IPS-18c (cell line): ENCODE data around the gene RO60.
"Not testable (repeated sequence)": the region's sequence is repeated elsewhere in the genome, so short reads cannot be mapped to it uniquely, and the experiment has no call there.

Experiments used
- H3K4me3 ChIP-seq: 2 replicates; pipeline ENCODE4 v1.7.0; 2013; ENCODE audit warnings: low read depth, mild to moderate bottlenecking, low read length, moderate library complexity; ENCODE audit not compliant: insufficient read depth
- H3K9me3 ChIP-seq: one replicate; pipeline ENCODE4 v1.6.1; 2013; ENCODE audit warnings: mild to moderate bottlenecking, low read length, moderate library complexity; ENCODE audit not compliant: control insufficient read depth, insufficient read depth

RO60 gene

GRCh38 chr1:193059282-193060114, at the start of gene RO60, which contains the start of gene UCHL5:
Gene RO60, plus strand, starts transcription at chr1:193059612. Its CDS starts 9,443 bp downstream, at chr1:193069055.
Gene UCHL5, minus strand, starts transcription at chr1:193059360. Its CDS starts 100 bp downstream, at chr1:193059260.
- Histone ChIP-seq H3K9me3 (no peaks in the 10 kb centered on the region), H3K4me3 (peak within 1 kb of the TSS; percentile 96)

- Histone ChIP-seq H3K4me3 (no peak overlapping the region), H3K9me3 (no peaks in the 10 kb centered on the region)
These were observed 48.0 kb upstream of the RO60 start for GRCh38 chr1:193011406-193011805.

GRCh38 chr1:193013005-193013404, 46.4 kb upstream of the RO60 start:
- H3K9me3 ChIP-seq: no peaks in the 10 kb centered on the region

GRCh38 chr1:193013707-193014106, 45.7 kb upstream of the RO60 start:
- Histone ChIP-seq H3K4me3 (no peak overlapping the region), H3K9me3 (no peaks in the 10 kb centered on the region)

More at GRCh38 chr1:193013005-193013404, 46.4 kb upstream of the RO60 start:
- H3K4me3 ChIP-seq: no peak overlapping the region

- no peak overlapping the region for H3K4me3 ChIP-seq
- no peaks in the 10 kb centered on the region for H3K9me3 ChIP-seq
These were observed 45.0 kb upstream of the RO60 start for GRCh38 chr1:193014400-193014799.

- Histone ChIP-seq H3K4me3 (no peak overlapping the region), H3K9me3 (no peaks in the 10 kb centered on the region)
These were observed 42.6 kb upstream of the RO60 start for GRCh38 chr1:193016788-193017187.

GRCh38 chr1:193019442-193020026, 39.9 kb upstream of the RO60 start:
- Histone ChIP-seq H3K9me3 (no peaks in the 10 kb centered on the region), H3K4me3 (no peak overlapping the region)

GRCh38 chr1:193025218-193025617, 34.2 kb upstream of the RO60 start:
- H3K9me3 ChIP-seq: no peaks in the 10 kb centered on the region
- H3K4me3 ChIP-seq: no peak overlapping the region

- Histone ChIP-seq H3K9me3 (no peaks in the 10 kb centered on the region), H3K4me3 (no peak overlapping the region)
These were observed 29.1 kb upstream of the RO60 start for GRCh38 chr1:193030280-193030679.

- no peak overlapping the region for H3K4me3 ChIP-seq
- no peaks in the 10 kb centered on the region for H3K9me3 ChIP-seq
These were observed 28.0 kb upstream of the RO60 start for GRCh38 chr1:193031431-193031830.

- not testable (repeated sequence) for H3K9me3 ChIP-seq, H3K4me3 ChIP-seq
These were observed 26.6 kb upstream of the RO60 start for GRCh38 chr1:193032643-193033427.

GRCh38 chr1:193033610-193034009, 25.8 kb upstream of the RO60 start:
- Histone ChIP-seq H3K4me3 (no peak overlapping the region), H3K9me3 (no peaks in the 10 kb centered on the region)

- Histone ChIP-seq H3K9me3 (no peaks in the 10 kb centered on the region), H3K4me3 (no peak overlapping the region)
These were observed 22.9 kb upstream of the RO60 start for GRCh38 chr1:193036337-193037047.

GRCh38 chr1:193040011-193040410, 19.4 kb upstream of the RO60 start:
- Histone ChIP-seq H3K9me3 (no peaks in the 10 kb centered on the region), H3K4me3 (no peak overlapping the region)

GRCh38 chr1:193042766-193043691, 16.4 kb upstream of the RO60 start:
- Histone ChIP-seq H3K9me3 (no peaks in the 10 kb centered on the region), H3K4me3 (no peak overlapping the region)

- H3K4me3 ChIP-seq, H3K9me3 ChIP-seq: not testable (repeated sequence)
These were observed 10.5 kb upstream of the RO60 start for GRCh38 chr1:193048913-193049312.
